IPS-18c (cell line): ENCODE measurements around the gene TBL1X.

Source experiments
- H3K4me3 ChIP-seq: 2 replicates; pipeline ENCODE4 v1.7.0; 2013; ENCODE audit warnings: low read depth, mild to moderate bottlenecking, low read length, moderate library complexity; ENCODE audit not compliant: insufficient read depth
- H3K9me3 ChIP-seq: one replicate; pipeline ENCODE4 v1.6.1; 2013; ENCODE audit warnings: mild to moderate bottlenecking, low read length, moderate library complexity; ENCODE audit not compliant: control insufficient read depth, insufficient read depth

The TBL1X gene

DNA sequence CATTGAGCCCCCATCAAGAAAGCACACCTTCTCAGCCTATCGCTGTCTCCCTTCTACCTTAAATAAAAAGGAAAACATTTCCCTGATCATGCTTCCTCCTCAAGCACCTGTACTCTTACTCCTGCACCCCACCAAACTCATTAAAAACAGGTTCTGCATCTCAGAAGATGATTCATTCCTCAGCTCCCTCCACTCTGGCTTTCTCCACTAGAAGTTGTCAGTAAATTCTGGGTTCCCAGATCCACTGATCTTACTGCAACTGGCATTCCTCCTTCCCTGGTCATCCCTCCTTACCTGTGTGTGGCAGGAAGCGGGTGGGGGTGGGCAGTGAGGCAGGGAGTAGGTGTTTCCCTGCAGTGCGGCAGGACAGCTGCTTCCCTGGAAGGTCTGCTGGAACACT is 192.0 kb downstream of the TBL1X start:
- H3K9me3 ChIP-seq: peaks cover 15% of the 10 kb centered on the region
- no peak overlapping the region for H3K4me3 ChIP-seq

DNA sequence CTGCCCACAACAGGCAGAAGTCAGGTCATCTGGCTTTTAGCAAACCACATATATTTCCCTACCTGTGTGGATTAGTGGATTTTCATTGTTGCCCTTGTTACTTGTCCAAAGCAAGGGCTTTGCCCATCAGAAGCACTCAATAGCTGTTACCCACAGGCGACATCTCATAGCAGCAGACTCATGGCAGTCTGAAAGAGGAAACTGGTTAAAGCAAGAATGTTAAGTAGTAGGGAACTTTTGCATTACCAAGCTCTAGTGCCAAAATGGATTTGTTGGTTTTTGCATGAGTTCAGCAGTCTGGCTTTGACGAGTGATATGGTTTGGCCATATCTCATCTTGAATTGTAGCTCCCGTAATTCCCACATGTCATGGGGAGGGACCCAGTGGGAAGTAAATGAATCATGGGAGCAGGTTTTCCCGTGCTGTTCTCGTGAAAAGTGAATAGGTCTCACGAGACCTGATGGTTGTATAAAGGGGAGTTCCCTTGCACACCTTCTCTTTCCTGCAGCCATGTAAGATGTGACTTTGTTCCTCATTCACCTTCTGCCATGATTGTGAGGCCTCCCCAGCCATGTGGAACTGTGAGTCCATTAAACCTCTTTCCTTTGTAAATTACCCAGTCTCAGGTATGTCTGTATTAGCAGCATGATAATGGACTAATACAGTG is 192.9 kb downstream of the TBL1X start:
- Histone ChIP-seq H3K9me3 (peaks cover 13% of the 10 kb centered on the region), H3K4me3 (no peak overlapping the region)

DNA sequence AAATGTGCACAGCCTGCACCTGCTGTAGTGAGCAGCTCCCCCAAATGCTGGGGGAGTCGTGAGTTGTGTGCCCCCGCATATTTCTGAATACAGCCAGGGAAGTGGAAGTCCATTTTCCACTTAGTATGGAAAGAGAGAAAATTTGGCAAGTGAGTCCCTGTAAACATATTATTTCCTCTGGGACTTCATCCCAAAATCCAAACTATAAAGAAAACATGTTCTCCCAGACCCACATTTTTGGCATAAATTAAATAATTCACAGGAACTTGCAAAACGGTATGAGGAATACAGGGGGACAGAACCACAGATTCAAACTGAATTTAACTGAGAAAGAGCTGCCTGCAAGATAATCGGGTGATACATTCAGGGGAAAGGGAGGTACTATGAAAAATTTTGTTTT is 193.6 kb downstream of the TBL1X start:
- Histone ChIP-seq H3K9me3 (peaks cover 15% of the 10 kb centered on the region), H3K4me3 (no peak overlapping the region)

DNA sequence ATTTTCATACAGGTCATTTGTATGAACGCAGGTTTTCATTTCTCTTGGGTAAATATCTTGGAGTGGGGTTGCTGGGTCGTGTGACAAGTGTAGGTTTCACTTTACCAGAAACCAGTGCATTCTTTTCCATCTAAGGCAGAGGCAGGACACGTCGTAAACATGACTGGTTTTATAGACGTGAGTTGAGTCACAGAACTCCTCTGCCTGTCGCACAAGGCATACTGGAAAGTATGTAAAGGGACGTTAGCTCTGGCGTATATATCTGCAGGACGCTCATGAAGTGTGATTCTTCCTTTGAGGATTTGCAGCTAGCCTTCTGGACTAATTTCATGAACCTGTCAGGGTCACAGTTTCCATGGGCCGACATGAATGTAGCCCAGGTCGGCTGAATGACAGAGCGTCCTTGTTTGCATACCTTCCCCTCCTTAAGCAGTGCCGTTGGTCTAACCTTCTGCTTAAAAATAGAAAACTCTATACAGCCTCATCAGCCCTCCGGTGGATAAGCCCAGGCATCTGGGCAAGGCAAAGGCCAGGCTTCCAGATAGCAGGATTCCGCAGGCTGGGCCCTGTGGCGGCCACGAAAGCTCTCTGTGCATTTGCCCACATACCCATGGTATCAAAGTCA is 194.8 kb downstream of the TBL1X start:
- Histone ChIP-seq H3K4me3 (no peak overlapping the region), H3K9me3 (peaks cover 15% of the 10 kb centered on the region)

DNA sequence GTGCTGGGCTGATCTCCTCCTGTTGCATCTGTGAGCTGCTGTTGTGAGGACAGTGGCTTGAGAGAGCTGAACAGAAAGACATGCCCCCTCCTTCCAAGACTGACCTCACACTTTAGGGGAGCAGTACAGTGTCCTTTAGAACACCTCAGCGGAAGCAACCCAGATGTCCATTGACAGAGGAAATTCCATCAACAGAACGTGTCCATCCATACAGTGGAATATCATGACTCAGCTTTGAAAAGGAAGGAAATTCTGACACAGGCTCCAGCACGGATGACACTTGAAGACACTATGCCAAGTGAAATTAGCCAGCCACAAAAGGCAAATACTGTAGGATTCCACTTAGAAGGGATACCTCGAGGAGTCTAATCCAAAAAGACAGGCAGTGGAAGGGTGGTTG is 197.3 kb downstream of the TBL1X start:
- H3K9me3 ChIP-seq: peaks cover 10% of the 10 kb centered on the region
- no peak overlapping the region for H3K4me3 ChIP-seq

DNA sequence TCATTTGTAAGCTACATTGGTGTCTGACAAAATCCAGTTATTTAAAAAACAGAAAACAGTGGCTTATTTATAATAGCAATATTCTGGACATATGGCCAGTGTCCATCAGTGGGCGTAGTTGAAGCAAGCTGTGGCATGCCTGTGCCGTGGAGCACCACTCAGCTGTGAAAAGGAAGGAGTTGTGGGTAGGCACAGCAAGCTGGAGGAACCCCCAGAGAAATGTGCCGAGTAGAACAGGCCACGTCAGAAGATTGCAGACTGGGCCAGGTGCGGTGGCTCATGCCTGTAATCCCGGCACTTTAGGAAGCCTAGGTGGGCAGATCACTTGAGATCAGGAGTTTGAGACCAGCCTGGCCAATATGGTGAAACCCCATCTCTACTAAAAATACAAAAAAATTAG is 198.4 kb downstream of the TBL1X start:
- Histone ChIP-seq H3K9me3 (peaks cover 10% of the 10 kb centered on the region), H3K4me3 (no peak overlapping the region)

DNA sequence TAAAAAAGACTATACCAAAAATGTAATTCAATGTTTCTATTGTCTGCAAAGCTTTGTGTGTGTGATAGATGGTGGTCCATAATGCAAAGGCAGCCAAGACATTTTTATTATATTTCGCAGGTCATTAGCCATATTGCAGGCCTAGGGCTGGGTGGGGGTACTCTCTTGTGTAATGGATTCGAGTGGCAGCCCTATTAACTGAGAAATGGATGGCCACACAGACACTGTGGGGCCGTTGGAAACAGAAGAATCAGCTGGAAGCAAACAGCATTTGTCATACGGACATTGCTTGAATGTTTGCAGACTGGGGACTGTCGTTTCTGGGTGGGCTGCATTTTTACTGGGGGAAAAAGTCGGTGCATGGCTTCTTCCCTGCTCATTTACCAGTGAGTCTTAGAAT is 199.4 kb downstream of the TBL1X start:
- Histone ChIP-seq H3K9me3 (peaks cover 10% of the 10 kb centered on the region), H3K4me3 (no peak overlapping the region)

DNA sequence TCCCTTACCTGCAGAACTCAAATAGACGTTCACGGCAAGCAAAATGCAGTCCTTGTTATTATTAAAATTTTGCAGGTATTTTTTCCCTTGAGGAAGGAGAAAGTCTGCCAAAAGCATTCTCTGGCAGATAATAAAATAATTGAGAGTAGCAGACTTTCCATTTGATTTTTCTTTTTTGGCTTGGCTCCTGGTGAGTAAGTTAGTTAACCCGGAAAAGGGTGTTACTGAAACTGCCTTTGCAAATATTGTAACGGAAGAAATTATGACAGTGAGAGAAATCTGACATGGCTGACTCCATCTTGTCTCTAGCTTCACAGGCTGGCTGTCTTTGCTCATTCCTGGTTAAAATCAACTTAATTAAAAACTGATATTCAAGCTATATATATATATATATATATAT is 200.3 kb downstream of the TBL1X start:
- H3K9me3 ChIP-seq: peaks cover 10% of the 10 kb centered on the region
- no peak overlapping the region for H3K4me3 ChIP-seq

DNA sequence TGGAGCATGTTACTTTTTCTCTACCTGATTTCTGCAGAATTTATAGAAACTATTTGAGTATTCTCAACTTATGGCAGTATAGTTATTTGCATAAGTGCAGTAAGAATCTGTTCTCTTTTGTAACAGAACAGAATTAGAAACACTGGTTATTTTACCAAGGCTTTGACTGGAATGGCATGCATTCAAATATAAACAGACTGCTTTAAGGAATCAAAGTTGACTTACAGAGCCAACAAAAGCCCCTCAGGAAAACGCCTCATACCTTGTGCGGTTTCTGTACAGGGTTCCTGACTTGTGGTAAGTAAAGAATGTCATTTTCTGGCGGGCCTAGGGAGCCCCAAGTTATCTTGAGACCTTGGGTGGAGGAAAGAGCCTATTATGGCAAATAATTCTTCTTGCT is 203.7 kb downstream of the TBL1X start:
- peaks cover 4% of the 10 kb centered on the region for H3K9me3 ChIP-seq
- H3K4me3 ChIP-seq: no peak overlapping the region

DNA sequence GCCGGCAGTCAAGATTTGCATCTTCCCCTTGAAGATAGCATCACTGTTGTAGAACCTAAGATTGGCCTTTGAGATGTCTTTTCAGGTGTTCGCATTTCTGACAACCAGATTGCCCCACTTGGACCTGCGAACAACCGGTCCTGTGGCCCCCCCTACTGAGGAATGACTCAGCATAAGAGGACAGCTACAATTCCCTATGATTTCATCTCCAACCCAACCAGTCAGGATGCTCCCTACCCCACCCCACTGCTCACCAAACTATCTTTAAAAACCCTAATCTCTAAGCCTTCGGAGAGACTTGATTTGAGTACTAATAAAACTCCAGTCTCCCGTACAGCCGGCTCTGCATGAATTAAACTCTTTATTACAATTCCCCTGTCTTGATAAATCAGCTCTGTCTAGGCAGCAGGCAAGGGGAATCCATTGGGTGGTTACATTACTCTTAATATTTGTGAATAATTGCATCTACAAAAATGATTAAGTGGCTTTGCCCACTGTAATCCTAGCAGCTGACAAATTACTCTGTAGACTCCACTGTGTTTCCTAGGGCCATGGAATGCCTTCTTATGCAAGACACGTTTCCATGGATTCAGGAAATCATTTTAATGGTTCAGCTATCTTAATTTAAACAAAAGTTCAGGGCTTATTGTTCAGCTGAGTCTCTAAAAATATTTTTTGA is 205.4 kb downstream of the TBL1X start:
- peaks cover 2% of the 10 kb centered on the region for H3K9me3 ChIP-seq
- H3K4me3 ChIP-seq: no peak overlapping the region

DNA sequence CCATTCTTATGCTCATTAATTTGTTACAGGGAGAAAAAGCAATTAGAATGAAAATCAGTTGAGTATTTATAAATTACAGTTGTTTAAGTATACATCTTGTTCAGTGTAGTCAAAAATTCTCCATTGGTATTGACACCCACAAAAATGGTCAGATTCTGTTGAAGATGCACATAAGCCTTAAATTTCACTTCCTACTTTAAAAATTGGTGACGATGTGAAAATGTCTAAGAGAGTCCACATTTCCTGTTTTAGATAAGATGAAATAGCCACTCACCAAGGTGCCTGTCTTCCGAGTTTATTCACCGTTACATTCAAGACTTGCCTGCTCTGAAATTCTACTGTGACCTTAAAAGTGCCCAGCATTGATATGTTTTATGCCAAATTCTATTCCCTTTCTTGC is 207.1 kb downstream of the TBL1X start:
- Histone ChIP-seq H3K4me3 (no peak overlapping the region), H3K9me3 (peaks cover 2% of the 10 kb centered on the region)

DNA sequence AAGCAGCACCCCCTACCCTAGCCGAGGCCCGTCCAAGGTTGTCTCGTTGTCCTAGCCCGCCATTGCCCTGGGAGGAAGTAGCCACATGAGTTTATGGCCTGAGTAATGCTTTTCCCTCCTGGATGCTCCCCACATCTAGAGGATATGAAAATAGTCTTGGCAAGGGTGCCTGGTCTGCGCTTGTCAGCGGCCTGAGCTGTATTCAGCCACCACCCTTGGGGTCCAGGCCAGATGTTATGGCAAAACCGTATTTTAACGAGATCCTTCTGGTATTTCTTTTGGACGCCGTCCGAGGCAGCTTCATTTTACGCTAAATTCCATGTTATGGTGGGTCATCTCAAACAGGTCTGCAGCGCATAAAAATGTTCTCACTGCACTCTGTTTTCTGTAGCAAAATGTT is 211.4 kb downstream of the TBL1X start:
- H3K9me3 ChIP-seq: peaks cover 3% of the 10 kb centered on the region
- no peak overlapping the region for H3K4me3 ChIP-seq

DNA sequence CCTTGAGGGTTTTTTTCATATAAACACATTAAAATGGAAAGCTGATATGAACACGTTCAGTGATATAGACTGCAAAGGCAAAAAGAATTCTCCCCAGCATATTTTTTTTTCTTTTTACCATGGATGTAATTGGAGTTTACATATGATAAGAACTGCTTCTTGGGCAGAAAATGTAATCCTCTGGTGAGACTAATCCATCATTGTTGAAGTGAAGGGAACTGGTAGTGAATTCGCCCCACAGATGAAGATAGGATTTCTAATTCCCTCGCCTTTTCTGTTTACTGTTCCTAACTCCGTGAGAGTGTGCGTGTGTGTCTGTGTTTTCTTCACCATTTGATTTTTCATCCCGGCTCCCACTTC is 211.9 kb downstream of the TBL1X start:
- H3K9me3 ChIP-seq: peaks cover 3% of the 10 kb centered on the region
- H3K4me3 ChIP-seq: no peak overlapping the region

DNA sequence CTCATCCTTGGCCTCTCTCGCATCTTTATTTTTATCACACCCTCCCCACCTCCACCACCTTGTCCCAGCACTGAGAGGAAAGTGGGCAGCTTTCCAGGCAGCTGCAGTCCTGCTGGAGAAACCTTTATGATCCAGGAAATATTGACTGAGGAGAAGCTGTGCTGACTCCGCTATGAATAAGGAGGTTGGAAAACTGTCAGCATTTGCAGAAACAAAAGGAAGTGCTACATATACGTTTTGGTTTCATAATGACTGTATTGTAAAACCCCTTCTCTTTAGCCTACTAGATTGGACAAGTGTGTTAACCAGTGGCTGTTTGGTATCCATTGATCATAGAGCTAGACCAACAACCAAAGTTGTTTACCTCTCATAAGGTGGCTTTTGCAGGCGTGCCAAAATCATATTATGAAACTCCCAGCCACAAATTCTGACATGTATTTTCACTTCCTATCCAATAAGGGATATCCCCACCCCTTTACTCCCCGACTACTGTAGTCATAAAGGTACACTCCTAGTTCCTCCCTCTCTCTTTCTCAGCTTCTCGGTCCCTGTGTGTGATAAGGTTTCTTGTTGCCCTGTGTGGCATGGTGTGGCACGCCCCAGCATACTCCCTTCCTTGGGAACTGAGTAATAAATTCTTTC is 212.4 kb downstream of the TBL1X start:
- Histone ChIP-seq H3K4me3 (no peak overlapping the region), H3K9me3 (peaks cover 3% of the 10 kb centered on the region)

DNA sequence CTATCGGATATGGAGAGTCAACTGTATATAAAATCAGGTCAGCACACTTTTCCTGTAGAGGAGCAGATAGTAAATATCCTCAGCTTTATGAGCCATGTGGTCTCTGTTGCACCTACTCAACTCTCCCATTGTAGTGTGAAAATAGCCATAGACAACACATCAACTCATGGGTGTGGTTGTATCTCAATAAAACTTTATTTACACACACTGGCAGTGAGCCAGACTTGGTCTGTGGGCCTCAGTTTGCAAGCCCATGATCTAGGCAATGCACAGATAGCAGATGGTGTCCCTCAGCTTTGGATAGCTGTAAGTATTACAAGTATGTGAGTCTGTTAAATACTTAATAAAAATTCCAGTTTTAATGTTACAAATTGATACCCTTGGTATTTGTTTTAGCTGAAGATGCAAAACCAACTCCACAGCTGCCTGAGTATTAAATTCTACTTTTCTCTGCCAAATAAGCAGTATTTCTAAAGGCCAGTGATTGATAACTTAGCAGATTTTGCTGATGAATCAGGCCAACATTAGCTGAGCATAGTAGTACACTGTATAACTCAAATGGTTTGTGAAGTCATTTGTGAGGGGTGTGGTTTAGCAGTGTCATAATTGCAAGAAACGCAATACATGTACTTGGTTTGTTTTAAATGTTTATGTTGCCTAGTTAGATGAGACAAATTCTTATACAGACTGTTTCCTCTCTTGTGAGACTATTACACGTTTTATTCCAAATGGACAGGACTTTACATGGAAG is 213.5 kb downstream of the TBL1X start:
- peaks cover 3% of the 10 kb centered on the region for H3K9me3 ChIP-seq

DNA sequence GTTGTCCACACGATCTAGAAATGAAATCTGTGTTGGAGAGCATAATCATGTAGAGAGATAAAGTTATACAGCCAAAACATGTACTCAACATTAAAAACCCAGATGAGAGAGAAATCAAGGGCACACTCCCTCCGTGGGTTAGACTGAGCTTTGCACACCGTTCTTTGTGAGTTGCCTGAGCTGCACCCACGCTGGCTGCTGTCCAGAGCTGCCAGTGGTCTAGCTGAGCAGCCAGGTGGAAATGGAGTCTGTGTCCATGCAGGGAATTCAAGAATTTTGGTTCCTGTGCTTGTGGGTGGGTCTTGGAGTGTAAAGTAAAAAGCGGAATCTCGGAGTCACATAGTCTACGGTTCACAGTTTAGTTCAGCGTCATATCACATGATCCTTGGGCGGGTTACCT is 216.2 kb downstream of the TBL1X start:
- H3K9me3 ChIP-seq: peaks cover 15% of the 10 kb centered on the region
- H3K4me3 ChIP-seq: no peak overlapping the region

More for the DNA sequence above, 213.5 kb downstream of the TBL1X start:
- no peak overlapping the region for H3K4me3 ChIP-seq

DNA sequence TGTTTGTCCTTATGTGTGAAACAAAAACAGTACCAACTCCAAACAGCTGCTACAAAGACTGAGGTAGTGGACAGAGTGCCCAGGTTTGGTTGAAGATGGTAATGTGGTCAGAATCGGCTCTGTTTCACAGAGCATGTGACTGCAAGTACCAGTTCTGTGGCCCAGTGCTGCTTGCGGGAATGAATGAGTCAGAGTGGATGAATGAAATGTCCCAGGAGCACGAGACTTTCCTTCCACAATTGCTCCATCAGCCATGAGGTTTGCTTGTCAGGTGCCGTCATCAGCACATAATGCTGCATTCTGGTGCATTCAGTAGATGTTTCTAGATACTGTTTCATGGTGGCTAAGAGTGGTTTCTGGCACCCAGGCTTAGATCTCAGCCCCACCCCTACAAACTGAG is 216.6 kb downstream of the TBL1X start:
- Histone ChIP-seq H3K4me3 (no peak overlapping the region), H3K9me3 (peaks cover 15% of the 10 kb centered on the region)
